ENCODE measurements around the gene MYLK4. TPM values are rescaled to one million over a fixed set of nuclear protein-coding genes. Genes with fewer than 3 reads are reported as not detected.

Gene MYLK4
- total and polyA plus RNA-seq, 2 of the 13 experiments (the other 11 are each of a cell fraction or from before 2014, with no cell fraction given) = 0.26 to 0.29 TPM

DNA sequence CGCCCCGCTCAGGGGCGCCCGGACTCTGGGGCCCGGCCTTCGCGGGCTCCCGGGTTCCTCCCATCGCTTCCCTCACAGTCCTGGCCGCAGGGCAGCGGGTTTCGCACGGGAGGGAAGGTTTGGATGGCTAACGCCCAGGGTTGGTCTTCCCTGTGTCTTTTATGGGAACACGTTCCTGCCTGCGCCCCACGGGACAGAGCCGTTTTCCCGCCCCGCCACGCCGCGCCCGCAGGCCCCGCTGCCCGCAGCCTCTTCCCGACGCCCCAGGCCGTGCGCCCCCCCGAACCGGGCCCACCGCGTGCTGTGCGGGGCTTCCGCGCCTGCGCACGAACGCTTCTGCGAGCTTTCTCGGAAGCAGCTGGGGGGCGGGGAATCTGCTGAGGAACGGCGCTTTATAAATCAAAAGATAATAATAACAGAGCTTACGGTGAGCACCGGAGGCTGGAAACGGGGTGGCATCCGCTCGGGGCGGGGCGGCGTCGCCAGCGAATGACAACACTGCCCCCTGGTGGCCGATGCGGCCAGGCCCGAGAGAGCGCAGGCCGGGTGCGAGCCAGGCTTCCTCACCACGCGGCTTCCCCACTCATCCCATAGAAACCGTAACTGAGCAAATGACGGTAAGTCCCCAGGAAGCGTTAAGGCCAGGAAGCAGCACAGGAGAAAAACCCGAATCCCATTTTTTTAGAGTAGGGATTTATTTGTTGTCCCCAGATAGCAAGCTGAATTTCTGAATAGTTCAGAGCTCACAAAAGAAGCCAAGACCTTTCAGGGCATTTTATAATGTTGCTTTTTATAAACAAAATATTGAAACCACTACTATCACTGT lies 116.4 kb downstream of the MYLK4 start (continued):
- TF ChIP-seq, protein P1, sequence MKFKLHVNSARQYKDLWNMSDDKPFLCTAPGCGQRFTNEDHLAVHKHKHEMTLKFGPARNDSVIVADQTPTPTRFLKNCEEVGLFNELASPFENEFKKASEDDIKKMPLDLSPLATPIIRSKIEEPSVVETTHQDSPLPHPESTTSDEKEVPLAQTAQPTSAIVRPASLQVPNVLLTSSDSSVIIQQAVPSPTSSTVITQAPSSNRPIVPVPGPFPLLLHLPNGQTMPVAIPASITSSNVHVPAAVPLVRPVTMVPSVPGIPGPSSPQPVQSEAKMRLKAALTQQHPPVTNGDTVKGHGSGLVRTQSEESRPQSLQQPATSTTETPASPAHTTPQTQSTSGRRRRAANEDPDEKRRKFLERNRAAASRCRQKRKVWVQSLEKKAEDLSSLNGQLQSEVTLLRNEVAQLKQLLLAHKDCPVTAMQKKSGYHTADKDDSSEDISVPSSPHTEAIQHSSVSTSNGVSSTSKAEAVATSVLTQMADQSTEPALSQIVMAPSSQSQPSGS (CRISPR knock-in tag; IDR thresholded peaks at IDR 0.05) = 0 out of 2 replicates have a peak, but pooled peaks have one; percentile 44
- TF ChIP-seq CCAR2 (optimal IDR thresholded peaks at IDR 0.05; ENCODE audit: low read depth, low read length) (no peak), ZNF674 (CRISPR knock-in tag; IDR thresholded peaks at IDR 0.05; ENCODE audit: low read depth) (no peak), SOX6 (IDR thresholded peaks at IDR 0.05) (no peak), SOX6 (CRISPR knock-in tag; IDR thresholded peaks at IDR 0.05) (peak; percentile 37; the same call in 1 of the 2 replicates), ZNF878 (CRISPR knock-in tag; IDR thresholded peaks at IDR 0.05) (peak; percentile 26; the same call in 1 of the 2 replicates), ZNF326 (CRISPR knock-in tag; IDR thresholded peaks at IDR 0.05; ENCODE audit: borderline replicate concordance) (no peak), ARNT2 (CRISPR knock-in tag; IDR thresholded peaks at IDR 0.05; ENCODE audit: low read depth) (no peak), ZNF496 (CRISPR knock-in tag; IDR thresholded peaks at IDR 0.05; ENCODE audit: insufficient replicate concordance) (no peak), KDM4B (CRISPR knock-in tag; IDR thresholded peaks at IDR 0.05) (no peak), ZNF776 (CRISPR knock-in tag; IDR thresholded peaks at IDR 0.05) (0 out of 2 replicates have a peak, but pooled peaks have one; percentile 41), ZNF615 (CRISPR knock-in tag; IDR thresholded peaks at IDR 0.05; ENCODE audit: borderline replicate concordance) (no peak), PRPF4 (IDR thresholded peaks at IDR 0.05; ENCODE audit: low read depth, low read length, poor library complexity, severe bottlenecking) (no peak), ZNF124 (CRISPR knock-in tag; IDR thresholded peaks at IDR 0.05) (no peak), SP2 (CRISPR knock-in tag; IDR thresholded peaks at IDR 0.05) (no peak)
- TF ChIP-seq, protein P2, sequence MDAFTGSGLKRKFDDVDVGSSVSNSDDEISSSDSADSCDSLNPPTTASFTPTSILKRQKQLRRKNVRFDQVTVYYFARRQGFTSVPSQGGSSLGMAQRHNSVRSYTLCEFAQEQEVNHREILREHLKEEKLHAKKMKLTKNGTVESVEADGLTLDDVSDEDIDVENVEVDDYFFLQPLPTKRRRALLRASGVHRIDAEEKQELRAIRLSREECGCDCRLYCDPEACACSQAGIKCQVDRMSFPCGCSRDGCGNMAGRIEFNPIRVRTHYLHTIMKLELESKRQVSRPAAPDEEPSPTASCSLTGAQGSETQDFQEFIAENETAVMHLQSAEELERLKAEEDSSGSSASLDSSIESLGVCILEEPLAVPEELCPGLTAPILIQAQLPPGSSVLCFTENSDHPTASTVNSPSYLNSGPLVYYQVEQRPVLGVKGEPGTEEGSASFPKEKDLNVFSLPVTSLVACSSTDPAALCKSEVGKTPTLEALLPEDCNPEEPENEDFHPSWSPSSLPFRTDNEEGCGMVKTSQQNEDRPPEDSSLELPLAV (CRISPR knock-in tag; conservative IDR thresholded peaks at IDR 0.05; ENCODE audit: low read depth) = no peak
- TF ChIP-seq, protein P3, sequence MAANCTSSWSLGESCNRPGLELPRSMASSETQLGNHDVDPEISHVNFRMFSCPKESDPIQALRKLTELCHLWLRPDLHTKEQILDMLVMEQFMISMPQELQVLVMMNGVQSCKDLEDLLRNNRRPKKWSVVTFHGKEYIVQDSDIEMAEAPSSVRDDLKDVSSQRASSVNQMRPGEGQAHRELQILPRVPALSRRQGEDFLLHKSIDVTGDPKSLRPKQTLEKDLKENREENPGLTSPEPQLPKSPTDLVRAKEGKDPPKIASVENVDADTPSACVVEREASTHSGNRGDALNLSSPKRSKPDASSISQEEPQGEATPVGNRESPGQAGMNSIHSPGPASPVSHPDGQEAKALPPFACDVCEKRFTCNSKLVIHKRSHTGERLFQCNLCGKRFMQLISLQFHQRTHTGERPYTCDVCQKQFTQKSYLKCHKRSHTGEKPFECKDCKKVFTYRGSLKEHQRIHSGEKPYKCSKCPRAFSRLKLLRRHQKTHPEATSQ (CRISPR knock-in tag; IDR thresholded peaks at IDR 0.05; ENCODE audit: borderline replicate concordance) = no peak
- TF ChIP-seq, protein P4, sequence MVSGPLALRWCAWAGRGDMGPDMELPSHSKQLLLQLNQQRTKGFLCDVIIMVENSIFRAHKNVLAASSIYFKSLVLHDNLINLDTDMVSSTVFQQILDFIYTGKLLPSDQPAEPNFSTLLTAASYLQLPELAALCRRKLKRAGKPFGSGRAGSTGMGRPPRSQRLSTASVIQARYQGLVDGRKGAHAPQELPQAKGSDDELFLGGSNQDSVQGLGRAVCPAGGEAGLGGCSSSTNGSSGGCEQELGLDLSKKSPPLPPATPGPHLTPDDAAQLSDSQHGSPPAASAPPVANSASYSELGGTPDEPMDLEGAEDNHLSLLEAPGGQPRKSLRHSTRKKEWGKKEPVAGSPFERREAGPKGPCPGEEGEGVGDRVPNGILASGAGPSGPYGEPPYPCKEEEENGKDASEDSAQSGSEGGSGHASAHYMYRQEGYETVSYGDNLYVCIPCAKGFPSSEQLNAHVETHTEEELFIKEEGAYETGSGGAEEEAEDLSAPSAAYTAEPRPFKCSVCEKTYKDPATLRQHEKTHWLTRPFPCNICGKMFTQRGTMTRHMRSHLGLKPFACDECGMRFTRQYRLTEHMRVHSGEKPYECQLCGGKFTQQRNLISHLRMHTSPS (CRISPR knock-in tag; IDR thresholded peaks at IDR 0.05; ENCODE audit: low read depth) = no peak
- TF ChIP-seq, protein P5, sequence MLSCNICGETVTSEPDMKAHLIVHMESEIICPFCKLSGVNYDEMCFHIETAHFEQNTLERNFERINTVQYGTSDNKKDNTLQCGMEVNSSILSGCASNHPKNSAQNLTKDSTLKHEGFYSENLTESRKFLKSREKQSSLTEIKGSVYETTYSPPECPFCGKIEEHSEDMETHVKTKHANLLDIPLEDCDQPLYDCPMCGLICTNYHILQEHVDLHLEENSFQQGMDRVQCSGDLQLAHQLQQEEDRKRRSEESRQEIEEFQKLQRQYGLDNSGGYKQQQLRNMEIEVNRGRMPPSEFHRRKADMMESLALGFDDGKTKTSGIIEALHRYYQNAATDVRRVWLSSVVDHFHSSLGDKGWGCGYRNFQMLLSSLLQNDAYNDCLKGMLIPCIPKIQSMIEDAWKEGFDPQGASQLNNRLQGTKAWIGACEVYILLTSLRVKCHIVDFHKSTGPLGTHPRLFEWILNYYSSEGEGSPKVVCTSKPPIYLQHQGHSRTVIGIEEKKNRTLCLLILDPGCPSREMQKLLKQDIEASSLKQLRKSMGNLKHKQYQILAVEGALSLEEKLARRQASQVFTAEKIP (CRISPR knock-in tag; IDR thresholded peaks at IDR 0.05; ENCODE audit: borderline replicate concordance) = no peak

Measured in HepG2 (cell line).